HG03060 (cell line): ENCODE measurements around the gene SLC35B2.

Source experiments
- ATAC-seq: cut with Tn5 transposase; IDR thresholded peaks from one replicate; pipeline ENCODE4 v1.9.1; 2021; ENCODE audit warnings: low read depth, moderate number of reproducible peaks; ENCODE audit not compliant: unreplicated experiment

Gene SLC35B2

GRCh38 chr6:44286747-44287146, 29.4 kb upstream of the SLC35B2 start:
- no peak for ATAC-seq

GRCh38 chr6:44286285-44286565, 28.9 kb upstream of the SLC35B2 start:
- ATAC-seq: no peak

- no peak for ATAC-seq
Observed at GRCh38 chr6:44285552-44286284, 28.4 kb upstream of the SLC35B2 start.

- no peak for ATAC-seq
Observed at GRCh38 chr6:44284867-44285266, 27.5 kb upstream of the SLC35B2 start.

GRCh38 chr6:44284121-44284520, 26.8 kb upstream of the SLC35B2 start:
- no peak for ATAC-seq

- ATAC-seq: no peak
Observed at GRCh38 chr6:44278774-44279697, 21.7 kb upstream of the SLC35B2 start.

GRCh38 chr6:44278315-44278714, 21.0 kb upstream of the SLC35B2 start:
- no peak for ATAC-seq

- ATAC-seq: no peak
Observed at GRCh38 chr6:44277763-44278162, 20.4 kb upstream of the SLC35B2 start.

- no peak for ATAC-seq
Observed at GRCh38 chr6:44276667-44277640, 19.6 kb upstream of the SLC35B2 start.

GRCh38 chr6:44275749-44276648, 18.7 kb upstream of the SLC35B2 start:
- no peak for ATAC-seq

GRCh38 chr6:44275271-44275748, 18.0 kb upstream of the SLC35B2 start:
- ATAC-seq: no peak

GRCh38 chr6:44273617-44274016, 16.3 kb upstream of the SLC35B2 start:
- ATAC-seq: no peak

GRCh38 chr6:44272999-44273566, 15.8 kb upstream of the SLC35B2 start:
- ATAC-seq: no peak

GRCh38 chr6:44272529-44272928, 15.2 kb upstream of the SLC35B2 start:
- no peak for ATAC-seq

- ATAC-seq: no peak
Observed at GRCh38 chr6:44271914-44272313, 14.6 kb upstream of the SLC35B2 start.

- ATAC-seq: no peak
Observed at GRCh38 chr6:44271406-44271723, 14.0 kb upstream of the SLC35B2 start.

GRCh38 chr6:44270526-44271405, 13.4 kb upstream of the SLC35B2 start:
- ATAC-seq: no peak

- ATAC-seq: no peak
Observed at GRCh38 chr6:44269921-44270525, 12.7 kb upstream of the SLC35B2 start, which contains the start of gene TMEM151B. Gene TMEM151B, plus strand, starts transcription at chr6:44270450. Its CDS starts 293 bp downstream, at chr6:44270743.
